Endometrium (tissue), 2 donors: ENCODE measurements around the gene UFC1.

Source experiments
- FAIRE-seq: peaks from 2 replicates; lab custom pipeline; 2012; peaks lifted over from hg19 to GRCh38; lab: Jason Lieb, UNC
- donor health status: control.
- donor health status: control.

Gene UFC1

GRCh38 chr1:161193561-161194235 lies 39.9 kb downstream of the UFC1 start:
- no peak for FAIRE-seq

DNA sequence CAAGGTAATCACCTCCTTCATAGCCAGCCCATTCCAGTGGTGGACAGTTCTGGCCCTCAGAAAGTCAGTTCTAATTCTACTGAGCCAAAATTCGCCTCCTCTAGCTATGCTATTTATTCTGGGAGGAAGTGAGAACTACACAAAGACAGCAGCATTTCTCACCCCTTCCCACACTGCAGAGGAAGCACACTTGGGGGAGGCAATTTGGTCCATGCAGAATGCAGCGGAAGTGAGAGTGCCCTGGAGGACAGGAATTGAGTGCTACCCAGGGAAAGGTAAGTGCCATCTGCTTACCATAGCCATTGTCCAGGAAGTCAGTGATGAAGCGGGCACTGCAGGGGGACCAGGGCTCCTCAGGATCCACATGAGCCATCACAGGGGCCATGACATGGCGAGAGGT lies 41.4 kb downstream of the UFC1 start:
- FAIRE-seq: no peak

DNA sequence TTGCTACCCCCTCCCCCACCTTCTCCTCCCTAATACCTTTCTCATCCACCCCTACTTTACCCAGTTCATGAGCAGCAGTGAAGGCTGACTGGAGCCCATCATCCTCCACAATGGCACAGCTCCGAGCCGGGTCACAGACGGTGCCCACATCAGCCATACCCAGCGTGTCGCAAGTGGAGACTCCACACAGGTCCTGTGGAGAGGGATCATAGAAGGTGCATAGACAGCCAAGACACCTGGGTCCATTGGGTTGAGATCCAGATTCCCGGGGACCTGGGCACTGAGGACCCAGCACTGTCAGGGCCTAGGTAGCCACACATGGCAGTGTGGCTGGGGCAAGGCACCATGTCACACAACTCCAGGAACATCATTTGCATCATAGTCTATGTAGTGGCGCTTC lies 42.3 kb downstream of the UFC1 start:
- FAIRE-seq: no peak

- no peak for FAIRE-seq
Observed at GRCh38 chr1:161196521-161197451, 43.0 kb downstream of the UFC1 start.

DNA sequence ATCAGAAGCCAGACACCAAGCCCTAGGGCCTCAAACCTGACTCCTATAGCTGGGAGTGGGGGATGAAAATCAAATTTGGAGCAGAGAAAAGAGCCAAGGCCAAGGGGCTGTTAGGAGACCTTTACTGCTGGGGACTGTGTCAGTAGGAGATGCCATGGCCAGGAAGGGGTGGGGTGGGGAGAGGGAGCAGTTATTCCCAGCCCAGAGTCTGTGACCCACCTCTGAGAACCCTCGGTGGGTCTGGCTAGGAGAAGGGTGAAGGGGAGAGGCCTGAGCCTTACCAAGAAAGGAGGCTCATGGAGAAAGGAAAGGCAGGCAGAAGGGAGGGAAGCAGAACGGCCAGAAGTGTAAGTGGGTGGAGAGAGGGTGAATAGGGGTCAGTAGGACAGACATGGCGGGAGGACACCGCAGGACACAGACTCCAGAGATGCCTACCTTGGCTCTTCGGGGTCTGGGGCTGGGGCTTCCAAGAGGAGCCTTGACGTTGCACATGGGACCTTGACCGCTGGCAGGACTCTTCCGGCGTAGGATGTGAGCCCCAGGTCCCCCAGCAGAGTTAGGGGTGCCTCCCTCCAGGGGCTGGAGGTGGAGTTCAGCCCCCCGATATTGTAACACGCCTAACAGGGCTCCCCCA lies 43.9 kb downstream of the UFC1 start:
- no peak for FAIRE-seq

DNA sequence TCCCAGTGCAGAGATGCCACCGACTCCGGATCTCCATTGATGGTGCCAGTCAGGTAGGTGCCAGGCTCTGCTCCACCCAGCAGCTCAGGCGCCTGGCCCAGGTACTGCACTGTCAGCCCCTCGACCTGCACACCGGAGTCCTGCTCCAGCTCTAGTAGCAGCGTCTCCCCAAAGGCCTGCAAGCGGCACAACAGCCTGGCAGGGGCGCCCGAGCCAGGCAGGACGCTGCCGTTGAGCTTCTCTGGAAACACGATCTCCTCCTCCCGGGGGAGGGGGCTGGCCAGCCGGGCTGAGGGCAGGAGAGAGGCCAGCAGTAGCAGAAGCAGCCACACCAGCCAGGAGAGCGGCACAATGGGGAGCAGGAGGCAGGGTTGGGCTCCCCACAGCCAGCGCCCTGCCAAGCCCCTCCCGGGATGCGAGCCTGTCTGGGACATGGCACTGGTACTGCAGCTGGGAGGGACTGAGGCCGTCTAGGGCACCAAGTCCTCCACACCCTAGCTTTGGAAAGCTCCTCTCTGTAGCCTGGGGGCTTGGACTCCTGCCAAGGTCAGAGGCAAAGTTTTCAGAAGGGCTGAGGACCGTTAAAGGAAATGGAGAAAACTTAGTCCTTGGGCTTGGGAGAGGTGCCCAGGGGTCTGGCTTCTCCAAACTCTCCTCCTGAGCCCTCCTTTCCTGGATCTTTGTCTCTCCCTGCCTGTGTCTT lies 44.6 kb downstream of the UFC1 start:
- no peak for FAIRE-seq

DNA sequence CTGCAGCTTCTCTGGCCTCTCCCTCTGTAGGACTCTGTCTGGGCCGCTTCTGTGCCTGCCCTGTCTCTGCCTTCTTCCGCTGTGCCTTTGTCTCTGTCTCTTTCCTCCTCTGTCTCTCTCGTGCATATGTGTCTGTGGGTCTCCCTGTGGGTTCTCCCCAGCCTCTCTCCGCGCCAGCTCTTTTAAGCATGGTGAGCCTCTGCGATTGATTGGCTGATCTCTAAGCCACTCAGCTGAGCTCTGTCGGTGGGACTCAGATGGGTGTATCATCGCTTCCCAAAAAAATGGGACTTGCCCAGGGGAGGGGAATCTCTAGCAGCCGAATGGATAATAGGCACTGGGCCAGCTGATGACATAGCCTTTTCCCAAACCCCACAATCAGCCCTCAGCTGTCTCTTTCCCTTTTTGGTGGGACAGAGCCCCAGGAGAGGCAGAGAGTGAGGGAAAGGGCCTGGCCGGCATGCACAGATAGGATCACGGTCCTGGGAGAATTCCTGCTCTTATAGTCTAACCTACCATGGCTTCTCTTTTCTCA lies 45.2 kb downstream of the UFC1 start, which contains the start of gene ADAMTS4:
TSS of gene ADAMTS4 (minus strand) at position 158 of the 535 bp plus-strand sequence. CDS start 427 bp downstream, outside the sequence.
- no peak for FAIRE-seq

- FAIRE-seq: no peak
Observed at GRCh38 chr1:161199506-161200139, 45.8 kb downstream of the UFC1 start.

DNA sequence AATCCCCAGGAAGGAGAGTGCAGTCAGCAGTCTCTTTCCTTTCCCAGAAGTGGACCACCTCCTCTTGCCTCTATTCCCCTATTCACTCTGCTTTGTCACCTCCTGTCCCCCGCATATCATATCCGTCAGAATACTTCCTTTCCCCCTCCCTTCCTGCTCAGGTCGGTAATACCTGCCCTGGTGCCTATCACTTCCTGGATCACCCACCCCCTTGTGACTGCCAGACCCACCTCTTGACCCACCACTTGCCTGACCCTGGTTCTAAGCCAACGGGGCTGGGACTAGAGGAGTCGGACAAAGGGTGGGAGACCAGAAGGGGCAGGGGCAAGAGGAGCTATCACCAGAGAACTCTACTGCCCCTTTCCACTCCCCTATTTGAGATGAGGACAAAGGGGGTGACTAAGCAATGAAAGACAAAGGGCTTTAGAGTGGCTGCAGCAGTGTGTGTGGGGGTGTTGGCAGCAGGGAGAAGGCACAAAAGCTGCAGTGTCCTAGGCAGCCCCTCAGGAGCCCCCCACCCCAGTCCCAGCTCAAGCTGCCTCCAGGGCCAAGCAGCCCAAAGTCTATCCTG lies 46.7 kb downstream of the UFC1 start:
- no peak for FAIRE-seq

GRCh38 chr1:161200992-161201835 lies 47.4 kb downstream of the UFC1 start:
- no peak for FAIRE-seq

- peak; percentile 94 for FAIRE-seq
Observed at GRCh38 chr1:161201836-161202712, 48.3 kb downstream of the UFC1 start, which contains the start of gene NDUFS2. NDUFS2 (plus strand) TSS chr1:161202367; CDS start chr1:161202386, 19 bp downstream.

DNA sequence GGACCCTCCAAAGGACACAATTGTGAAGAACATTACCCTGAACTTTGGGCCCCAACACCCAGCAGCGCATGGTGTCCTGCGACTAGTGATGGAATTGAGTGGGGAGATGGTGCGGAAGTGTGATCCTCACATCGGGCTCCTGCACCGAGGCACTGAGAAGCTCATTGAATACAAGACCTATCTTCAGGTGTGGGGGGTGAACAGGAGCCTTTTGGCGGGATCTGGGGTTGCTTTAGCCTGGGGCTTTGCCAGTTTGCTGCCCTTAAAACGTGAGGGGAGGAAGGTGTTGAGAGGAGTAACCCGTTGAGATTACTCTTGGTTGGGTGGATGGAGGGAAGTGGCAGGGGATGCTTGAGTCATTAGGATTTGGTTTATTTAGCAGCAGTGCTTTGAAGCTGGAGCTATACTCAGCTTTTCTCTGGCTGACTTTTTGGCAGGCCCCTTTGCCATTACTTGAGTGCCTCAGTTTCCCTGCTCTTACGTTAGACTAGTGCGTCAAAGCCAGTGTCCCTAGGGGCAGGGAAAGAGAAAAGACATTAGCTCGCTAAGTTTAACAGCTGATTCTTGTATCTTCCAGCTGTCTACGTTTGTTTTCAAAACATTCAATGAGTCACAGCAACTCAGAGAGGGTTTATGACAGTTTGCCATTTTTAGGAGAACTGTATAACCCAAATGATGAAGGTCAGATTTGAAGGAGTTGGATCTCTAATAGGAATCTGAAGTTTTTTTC lies 52.8 kb downstream of the UFC1 start:
- no peak for FAIRE-seq

DNA sequence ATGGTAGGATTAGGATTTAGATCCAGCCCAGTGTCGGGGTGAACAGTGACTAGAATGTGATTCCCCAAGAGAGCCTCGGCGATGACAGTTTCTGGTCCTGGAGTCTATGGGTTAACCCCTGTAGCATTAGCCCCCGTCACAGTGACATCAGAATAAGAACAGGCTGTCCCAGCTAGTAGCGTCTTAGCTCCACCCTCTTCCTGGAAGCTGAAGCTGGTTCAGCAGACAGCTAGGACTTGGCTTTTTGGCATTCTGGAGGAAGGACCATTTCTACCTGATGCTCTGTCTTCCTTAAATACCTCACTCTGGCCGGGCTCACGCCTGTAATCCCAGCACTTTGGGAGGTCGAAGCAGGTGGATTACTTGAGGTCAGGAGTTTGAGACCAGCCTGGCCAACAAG lies 53.4 kb downstream of the UFC1 start:
- no peak for FAIRE-seq
